ENCODE measurements around the gene KANK3.

KANK3 gene

DNA sequence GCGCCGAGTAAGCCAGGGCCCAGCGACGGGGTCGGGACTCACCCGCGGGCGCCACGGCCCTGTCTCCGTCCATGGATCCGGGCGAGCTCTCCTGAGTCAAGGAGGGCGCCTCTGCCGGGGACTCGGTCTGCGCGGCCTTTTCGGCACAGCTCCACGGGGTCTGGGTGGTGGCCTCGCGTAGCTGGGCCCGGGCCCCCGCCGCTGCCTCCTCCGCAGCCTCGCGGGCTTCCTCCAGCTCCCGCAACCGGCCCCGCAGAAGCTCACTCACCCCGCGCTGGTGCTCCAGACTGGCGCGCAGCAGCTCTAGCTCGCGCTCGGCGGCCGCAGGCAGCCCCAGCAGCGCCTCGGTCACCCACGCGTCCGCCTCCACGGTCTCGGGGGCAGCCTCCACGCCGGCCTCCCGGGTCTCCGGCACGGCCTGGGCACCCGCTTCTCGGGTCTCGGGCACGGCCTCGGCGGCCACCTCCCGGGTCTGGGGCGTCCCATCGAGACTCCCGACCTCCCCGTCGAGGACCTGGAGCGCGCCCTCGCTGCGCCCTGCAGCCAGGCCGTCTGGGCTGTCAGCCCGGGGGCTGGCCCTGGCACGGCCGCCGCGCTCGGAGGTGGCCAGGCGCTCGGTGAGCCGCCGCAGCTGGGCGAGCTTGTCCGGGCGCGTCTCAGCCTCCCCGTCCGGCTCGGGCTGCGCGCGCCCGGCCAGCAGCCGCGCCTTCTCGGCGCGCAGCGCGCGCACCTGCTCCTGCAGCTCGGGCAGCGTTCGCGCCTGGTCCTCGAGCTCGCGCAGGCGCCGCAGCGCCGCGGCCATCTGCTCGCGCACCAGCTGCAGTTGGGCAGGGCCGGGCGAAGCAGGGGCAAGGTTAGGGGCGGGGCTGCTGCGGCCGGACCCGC, 8.4 kb downstream of the KANK3 start:
- no peak overlapping the region for H3K27ac ChIP-seq
- no peaks in the 10 kb centered on the region for H3K36me3 ChIP-seq
- H3K9me3 ChIP-seq: no peaks in the 10 kb centered on the region
- no peaks in the 10 kb centered on the region for H3K4me1 ChIP-seq (ENCODE audit: control insufficient read depth in 1 of 2, insufficient read depth in 1 of 2, low read depth in 1 of 2, low read length in 1 of 2)
- TF ChIP-seq, protein P1, sequence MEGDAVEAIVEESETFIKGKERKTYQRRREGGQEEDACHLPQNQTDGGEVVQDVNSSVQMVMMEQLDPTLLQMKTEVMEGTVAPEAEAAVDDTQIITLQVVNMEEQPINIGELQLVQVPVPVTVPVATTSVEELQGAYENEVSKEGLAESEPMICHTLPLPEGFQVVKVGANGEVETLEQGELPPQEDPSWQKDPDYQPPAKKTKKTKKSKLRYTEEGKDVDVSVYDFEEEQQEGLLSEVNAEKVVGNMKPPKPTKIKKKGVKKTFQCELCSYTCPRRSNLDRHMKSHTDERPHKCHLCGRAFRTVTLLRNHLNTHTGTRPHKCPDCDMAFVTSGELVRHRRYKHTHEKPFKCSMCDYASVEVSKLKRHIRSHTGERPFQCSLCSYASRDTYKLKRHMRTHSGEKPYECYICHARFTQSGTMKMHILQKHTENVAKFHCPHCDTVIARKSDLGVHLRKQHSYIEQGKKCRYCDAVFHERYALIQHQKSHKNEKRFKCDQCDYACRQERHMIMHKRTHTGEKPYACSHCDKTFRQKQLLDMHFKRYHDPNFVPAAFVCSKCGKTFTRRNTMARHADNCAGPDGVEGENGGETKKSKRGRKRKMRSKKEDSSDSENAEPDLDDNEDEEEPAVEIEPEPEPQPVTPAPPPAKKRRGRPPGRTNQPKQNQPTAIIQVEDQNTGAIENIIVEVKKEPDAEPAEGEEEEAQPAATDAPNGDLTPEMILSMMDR (IDR thresholded peaks at IDR 0.05): no peak
- no peak overlapping the region for H3K4me3 ChIP-seq (ENCODE audit: low read depth in 1 of 2, low read length in 1 of 2)
- H3K27me3 ChIP-seq: peaks cover 89% of the 10 kb centered on the region

DNA sequence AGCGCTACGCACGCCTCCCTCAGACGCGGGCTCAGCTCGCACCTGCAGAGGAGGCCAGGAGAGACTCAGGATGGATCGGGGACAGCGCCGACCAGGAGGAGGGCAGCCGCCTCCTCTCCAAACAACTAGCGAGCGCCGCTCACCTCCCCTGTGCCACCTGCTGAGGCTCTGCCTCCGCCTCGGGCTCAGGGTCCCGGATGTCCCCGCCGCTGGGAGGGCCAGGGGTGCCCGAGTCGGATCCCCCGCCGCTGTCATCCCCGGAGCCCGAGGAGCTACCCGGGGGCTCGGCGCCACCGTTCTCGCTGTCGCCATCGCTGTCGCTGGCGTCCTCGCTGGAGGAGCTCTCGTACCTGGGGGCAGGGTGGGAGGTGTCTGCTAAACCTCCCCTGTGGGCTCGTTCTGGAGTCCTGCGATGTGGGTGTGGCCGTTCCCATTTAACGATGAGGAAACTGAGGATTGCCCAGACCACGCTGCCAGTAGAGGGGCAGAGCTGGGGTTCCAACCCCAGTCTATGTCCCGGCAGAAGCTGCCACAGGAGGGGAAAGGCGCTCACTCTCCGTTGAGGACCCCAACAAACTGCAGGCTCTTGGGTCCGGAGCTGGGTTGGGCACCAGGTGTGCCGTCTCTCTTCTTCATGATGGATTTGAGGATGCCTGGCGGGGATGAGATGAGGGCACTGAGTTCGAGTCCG, 9.2 kb downstream of the KANK3 start:
- Histone ChIP-seq H3K36me3 (no peaks in the 10 kb centered on the region), H3K9me3 (no peaks in the 10 kb centered on the region), H3K4me3 (ENCODE audit: low read depth in 1 of 2, low read length in 1 of 2) (no peak overlapping the region), H3K27ac (no peak overlapping the region), H3K27me3 (peaks cover 87% of the 10 kb centered on the region), H3K4me1 (ENCODE audit: control insufficient read depth in 1 of 2, insufficient read depth in 1 of 2, low read depth in 1 of 2, low read length in 1 of 2) (no peaks in the 10 kb centered on the region)
- TF ChIP-seq, protein P1 (IDR thresholded peaks at IDR 0.05): no peak

DNA sequence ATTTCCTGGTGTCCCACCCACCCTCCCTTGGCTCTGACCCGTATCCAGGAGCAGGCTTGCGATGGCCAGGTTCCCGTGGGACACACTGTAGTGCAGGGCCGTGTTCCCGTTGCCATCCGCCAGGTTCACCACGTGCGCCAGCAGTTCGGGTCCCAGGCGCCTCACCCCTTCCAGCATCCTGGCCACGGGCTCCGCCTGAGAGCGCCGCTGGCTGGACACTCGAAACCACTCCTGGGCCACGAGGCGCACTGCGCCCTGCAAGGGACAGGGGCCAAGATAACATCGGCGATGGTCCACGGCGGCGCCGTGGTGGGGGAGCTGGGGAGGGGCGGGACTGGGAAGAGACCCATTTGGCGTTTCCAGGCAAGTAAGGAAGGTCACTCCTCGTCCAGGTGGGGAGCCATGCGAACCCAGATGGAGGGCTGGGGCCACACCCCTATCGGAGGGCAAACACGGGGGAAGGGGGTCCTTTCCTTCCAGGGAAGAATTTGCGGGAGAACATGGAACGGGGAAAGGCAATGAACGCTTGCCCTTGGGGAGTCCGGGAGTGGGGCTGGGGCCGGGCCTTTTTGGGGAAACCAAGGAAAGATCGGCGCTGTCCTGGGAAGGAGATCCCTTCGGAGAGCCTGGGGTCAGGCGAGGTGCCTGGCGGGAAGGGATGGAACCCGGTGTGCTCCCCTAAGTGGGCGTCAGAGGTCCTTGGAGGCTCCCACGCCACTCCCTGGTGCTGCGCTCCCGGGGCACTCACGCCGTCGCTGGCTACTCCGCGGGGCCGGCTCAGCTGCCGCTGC, 9.9 kb downstream of the KANK3 start:
- no peak overlapping the region for H3K27ac ChIP-seq
- peaks cover 81% of the 10 kb centered on the region for H3K27me3 ChIP-seq
- no peak overlapping the region for H3K4me3 ChIP-seq (ENCODE audit: low read depth in 1 of 2, low read length in 1 of 2)
- H3K4me1 ChIP-seq (ENCODE audit: control insufficient read depth in 1 of 2, insufficient read depth in 1 of 2, low read depth in 1 of 2, low read length in 1 of 2): no peaks in the 10 kb centered on the region
- H3K36me3 ChIP-seq: no peaks in the 10 kb centered on the region
- H3K9me3 ChIP-seq: no peaks in the 10 kb centered on the region
- TF ChIP-seq, protein P1 (IDR thresholded peaks at IDR 0.05): no peak

DNA sequence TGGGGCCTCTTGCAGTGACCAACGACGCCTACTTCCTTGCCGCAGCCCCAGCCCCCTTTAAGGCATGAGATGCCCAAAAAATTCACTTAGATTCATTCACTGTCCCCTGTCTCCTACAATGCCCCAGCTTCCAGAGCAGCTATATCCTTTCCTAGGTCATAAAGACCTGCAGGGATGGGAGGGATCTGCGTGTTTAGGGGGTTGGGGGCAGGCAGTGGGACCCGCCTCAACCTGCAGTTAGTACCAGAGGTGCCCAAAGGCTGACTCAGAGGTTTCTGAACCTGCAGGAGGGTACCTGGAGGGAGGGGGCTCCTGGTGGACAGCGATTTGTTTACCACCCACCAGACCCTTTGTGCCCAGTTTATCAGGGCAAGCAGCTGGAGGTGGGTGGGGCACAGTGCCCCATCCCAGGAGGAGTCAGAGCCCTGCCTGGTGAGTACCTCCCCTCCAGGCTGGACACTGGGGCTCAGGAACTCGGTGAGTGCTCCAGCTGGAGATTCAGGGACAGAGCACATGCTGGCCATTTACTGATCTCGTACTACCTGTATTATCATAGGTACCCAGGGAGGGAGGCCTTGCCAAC, 11.7 kb downstream of the KANK3 start:
- H3K4me3 ChIP-seq (ENCODE audit: low read depth in 1 of 2, low read length in 1 of 2): no peak overlapping the region
- H3K4me1 ChIP-seq (ENCODE audit: control insufficient read depth in 1 of 2, insufficient read depth in 1 of 2, low read depth in 1 of 2, low read length in 1 of 2): no peaks in the 10 kb centered on the region
- no peak overlapping the region for H3K27ac ChIP-seq
- TF ChIP-seq, protein P1 (IDR thresholded peaks at IDR 0.05): no peak
- H3K36me3 ChIP-seq: no peaks in the 10 kb centered on the region
- peaks cover 78% of the 10 kb centered on the region for H3K27me3 ChIP-seq
- no peaks in the 10 kb centered on the region for H3K9me3 ChIP-seq

DNA sequence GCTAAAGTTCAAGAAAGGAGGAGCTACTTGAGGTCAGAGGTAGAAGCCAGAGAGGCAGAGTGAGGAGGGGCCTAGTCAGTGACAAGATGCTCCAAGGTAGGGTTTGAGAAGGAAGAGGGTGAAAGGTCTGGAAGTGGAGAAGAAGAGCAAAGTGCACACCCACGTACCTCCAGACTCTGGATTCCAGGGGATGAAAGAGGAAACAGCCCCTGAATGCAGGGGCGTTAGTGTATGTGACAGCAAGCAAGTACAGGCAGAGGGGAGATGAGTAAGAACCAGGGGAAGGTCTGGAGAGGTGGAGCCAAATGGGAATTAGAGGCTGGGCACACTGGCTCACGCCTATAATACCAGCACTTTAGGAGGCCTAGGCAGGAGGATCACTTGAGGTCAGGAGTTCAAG, 13.1 kb downstream of the KANK3 start:
- Histone ChIP-seq H3K9me3 (no peaks in the 10 kb centered on the region), H3K4me3 (ENCODE audit: low read depth in 1 of 2, low read length in 1 of 2) (no peak overlapping the region), H3K27ac (no peak overlapping the region), H3K27me3 (peaks cover 71% of the 10 kb centered on the region), H3K36me3 (no peaks in the 10 kb centered on the region), H3K4me1 (ENCODE audit: control insufficient read depth in 1 of 2, insufficient read depth in 1 of 2, low read depth in 1 of 2, low read length in 1 of 2) (no peaks in the 10 kb centered on the region)
- TF ChIP-seq, protein P1 (IDR thresholded peaks at IDR 0.05): no peak
